NCI-H526 treated with DMSO at 0.1 percent for 48 hours (cell line): Measurements from ENCODE around the gene IKZF1.

Experiments
- DNase-seq: peaks from one replicate; lab custom pipeline; 2025; lab: John Stamatoyannopoulos, UW

IKZF1 gene

DNA sequence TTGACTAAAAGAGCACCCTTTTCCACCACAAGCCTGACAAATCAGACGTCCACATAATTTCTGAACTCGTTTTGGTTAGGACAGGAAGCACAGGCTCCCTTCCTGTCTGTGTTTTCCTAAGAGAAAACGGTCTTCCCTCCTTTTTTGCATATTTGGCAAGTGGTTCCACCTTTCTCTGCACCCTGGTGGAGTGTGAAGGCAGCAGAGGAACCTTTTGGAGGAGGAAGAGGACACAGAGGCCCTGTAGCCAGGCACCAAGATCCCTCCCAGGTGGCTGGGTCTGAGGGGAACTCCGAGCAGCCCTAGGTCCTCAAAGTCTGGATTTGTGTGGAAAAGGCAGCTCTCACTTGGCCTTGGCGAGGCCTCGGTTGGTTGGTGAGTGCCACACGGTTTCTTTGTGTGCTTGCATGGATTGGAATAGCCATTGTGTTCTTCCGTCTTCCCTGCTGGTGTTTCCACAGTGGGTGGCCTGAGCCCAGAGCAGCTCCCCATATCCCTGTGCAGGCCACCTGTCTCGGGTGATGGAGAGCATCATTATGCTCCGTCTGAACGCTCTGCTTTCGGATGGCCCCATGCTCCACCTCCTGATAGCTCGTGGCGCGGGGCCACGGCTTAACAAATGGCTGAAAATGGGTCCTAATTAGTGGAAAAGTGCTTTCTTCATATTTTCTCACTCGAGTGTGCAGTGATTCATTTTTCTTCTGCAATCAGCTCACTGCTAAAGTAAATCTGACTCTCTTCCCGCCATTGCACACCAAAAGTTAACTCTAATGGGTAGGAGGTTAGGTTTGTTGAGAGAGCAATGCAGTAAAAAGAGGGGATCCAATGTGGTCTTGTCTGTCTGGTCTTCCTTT lies 4.2 kb downstream of the IKZF1 start:
- DNase-seq, result no peak

DNA sequence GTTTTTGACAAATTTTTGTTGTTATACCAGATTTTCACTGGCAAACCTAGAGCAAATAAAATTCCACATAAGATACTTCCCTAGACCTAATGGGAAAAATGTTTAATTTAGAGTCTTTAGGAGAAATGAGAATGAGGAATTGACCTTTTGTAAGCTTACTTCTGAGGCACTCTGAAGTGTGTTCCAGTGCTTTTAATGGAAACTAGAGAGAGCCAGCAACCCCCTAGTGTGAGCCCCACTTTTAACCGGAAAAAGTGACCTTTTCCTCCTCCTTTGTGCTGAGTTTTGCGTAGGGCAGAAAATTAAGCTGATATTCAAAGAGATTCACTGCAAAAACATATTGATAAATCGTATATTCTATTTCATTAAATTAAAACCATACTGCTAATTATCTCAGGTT lies 5.2 kb downstream of the IKZF1 start:
- no peak for DNase-seq

- DNase-seq, result no peak
Observed at GRCh38 chr7:50310361-50310760, 5.8 kb downstream of the IKZF1 start.

DNA sequence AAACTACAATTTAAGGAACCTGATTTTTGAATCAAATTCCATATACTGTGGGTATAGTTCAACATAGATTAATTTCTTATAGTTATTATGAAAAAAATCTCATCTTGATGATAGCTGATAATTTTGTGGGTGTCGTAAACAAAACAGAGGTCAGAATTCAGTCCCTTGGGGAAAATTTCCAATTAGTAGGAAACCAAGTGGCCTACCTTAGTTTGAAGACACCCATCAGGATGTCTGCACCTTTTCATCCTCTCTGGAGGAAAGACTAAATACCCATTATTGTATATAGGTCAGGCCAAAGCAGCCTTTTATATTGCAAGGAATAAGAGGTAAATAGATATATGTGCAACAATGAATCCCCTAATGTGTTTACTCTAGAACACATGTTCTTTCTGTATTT lies 6.4 kb downstream of the IKZF1 start:
- DNase-seq, result no peak

DNA sequence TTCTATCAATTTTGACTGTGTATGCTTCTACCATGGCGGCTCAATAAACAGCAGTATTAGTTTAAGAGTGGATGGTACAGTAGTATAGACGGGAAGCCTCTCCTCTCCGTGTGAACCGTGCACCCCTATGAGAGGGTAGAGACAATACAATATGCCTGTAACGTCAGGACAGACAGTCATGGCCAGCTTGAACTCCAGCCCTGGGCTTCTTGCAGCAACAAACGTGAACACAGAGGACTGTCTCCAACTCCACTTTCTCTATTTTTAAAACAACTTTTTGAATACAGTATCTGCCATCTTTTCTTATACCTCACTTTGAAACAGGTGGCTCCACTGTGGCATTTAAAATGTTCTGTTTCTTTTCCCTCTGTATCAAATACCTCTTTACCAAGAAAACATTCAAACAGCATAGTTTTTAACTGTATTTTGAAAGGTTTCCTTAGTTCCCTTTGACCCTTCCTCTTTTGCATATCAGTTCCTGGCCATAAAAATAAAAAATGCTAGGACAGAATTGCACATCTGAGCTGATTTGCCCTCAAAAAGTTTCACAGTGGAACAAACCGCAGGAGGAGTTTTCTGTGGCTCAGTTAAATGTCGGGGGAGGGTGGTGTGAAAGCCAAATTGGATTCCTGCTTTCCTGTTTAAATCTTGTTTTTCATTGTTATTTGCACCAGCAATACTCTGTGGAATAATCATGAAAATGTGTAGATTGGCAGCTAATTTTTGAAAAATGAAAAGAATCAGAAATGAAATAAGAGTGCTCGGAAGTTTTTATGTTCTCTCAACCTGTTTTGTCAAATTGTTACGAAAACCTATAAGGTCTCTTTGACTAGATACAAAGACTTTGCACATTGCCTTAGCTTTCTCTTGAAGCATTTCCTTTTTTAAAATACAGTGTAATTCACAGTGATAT lies 8.0 kb downstream of the IKZF1 start:
- DNase-seq, result no peak

- no peak for DNase-seq
Observed at GRCh38 chr7:50314836-50315592, 10.5 kb downstream of the IKZF1 start.

DNA sequence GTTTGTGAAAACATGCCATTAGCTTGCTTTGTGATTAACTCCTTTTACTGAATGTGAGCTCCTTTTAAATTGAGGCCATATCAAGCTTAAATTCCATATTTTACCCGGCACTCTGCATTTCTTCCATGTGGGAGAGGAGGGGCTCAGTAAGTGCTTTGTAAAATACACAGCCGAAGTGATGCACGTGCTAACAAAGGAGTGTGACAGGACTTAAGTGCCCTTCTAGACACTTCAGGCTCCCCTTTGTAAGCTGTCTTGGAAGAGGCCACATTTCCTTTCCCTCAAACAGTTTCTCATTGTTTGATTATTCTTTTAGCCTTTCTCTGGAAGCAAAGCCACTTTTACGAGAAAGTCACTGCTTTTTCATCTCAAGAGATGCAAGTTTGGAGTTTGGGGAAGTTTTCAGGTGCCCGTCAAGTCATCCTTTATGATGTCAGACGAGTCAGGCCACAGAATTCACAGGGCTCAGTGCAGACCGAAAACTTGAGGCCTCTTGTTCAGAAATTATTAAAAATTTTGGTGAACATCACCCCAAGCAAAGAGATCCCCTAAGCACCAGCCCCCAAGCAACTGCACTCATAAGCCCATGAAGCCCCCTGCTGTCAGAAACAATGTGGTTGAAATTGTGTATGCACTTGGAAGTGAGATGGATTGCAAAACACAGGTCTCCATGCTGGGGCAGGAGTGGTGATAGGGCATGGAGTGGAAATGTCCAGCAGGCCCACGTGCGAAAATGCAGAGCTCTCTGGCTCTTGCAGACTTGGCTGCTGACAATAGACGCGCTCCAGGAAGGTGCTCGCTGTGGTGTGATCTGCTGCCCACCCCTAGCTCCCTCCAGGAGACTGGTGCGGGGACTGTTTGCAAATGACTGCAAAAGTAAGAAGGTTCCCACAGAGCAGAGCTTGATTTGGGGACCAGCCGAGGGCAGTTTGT lies 11.5 kb downstream of the IKZF1 start:
- no peak for DNase-seq

- no peak for DNase-seq
Observed at GRCh38 chr7:50317221-50317678, 12.7 kb downstream of the IKZF1 start.

GRCh38 chr7:50317697-50318669 lies 13.5 kb downstream of the IKZF1 start:
- no peak for DNase-seq

- no peak for DNase-seq
Observed at GRCh38 chr7:50321487-50322067, 17.1 kb downstream of the IKZF1 start.

GRCh38 chr7:50324113-50324512 lies 19.6 kb downstream of the IKZF1 start:
- no peak for DNase-seq

DNA sequence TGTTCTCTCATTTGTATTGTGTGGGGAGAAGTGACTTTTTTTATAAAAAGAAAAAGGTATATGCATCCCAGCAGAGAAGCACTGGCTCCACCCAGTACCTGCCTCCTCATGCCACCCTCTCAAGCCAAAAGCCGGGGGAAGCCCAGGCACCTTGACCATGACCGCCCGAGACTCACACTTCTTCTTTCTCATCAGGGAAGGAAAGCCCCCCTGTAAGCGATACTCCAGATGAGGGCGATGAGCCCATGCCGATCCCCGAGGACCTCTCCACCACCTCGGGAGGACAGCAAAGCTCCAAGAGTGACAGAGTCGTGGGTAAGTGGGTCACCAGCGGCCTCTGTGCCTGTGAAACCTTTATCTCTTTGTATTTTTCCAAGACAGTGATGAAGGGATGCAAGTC lies 22.9 kb downstream of the IKZF1 start:
- DNase-seq, result no peak

- no peak for DNase-seq
Observed at GRCh38 chr7:50329775-50330174, 25.3 kb downstream of the IKZF1 start.

DNA sequence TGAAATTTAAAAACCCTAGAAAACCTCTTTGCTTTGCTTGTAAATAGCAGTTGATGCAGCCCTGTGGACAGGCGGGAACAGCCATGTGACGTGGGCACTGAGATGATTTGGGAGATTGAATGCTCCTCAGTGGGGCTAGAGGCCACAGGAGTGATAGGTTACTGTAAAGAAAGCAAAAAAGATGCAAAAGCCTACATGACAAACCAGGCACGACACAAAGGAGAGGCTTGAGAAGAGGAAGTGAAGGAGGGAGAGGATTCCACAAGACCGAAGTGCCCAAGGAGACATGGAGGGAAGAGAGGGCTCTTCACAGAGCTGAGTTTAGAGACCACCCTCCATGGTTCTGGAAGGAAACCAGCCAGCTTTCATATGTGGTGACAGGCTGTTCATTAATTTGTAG lies 25.7 kb downstream of the IKZF1 start:
- DNase-seq, result no peak

GRCh38 chr7:50330696-50331095 lies 26.2 kb downstream of the IKZF1 start:
- no peak for DNase-seq

DNA sequence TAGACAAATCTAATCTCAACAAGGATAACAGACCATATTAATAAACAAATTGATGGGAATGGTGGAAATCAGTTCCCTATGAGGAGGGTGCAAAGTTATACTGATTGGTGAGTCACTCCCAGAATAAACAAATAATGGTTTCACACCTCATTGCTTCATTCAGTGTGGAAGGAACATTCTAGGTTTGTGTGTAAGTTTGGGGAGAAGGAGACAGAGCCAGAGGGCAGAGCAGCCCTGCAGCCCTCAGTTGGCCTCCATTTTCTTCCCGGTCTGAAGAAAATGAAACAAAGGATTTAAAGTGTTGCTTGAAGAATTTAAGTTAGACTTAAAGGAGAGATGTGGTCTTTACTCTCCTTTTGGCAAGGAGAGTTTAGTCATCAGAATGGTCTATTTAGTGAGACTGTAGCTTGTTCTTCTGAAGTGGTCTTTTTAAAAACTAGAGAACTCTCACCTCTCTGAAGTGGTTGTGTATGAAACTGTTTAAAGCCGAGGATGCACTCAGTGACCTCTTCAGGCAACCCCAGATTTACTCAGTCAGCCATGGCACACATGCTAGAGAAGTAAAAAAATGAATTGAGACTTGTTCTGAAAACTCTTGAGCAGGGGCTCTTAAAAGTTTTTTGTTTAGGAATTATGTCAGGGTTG lies 27.2 kb downstream of the IKZF1 start:
- no peak for DNase-seq

DNA sequence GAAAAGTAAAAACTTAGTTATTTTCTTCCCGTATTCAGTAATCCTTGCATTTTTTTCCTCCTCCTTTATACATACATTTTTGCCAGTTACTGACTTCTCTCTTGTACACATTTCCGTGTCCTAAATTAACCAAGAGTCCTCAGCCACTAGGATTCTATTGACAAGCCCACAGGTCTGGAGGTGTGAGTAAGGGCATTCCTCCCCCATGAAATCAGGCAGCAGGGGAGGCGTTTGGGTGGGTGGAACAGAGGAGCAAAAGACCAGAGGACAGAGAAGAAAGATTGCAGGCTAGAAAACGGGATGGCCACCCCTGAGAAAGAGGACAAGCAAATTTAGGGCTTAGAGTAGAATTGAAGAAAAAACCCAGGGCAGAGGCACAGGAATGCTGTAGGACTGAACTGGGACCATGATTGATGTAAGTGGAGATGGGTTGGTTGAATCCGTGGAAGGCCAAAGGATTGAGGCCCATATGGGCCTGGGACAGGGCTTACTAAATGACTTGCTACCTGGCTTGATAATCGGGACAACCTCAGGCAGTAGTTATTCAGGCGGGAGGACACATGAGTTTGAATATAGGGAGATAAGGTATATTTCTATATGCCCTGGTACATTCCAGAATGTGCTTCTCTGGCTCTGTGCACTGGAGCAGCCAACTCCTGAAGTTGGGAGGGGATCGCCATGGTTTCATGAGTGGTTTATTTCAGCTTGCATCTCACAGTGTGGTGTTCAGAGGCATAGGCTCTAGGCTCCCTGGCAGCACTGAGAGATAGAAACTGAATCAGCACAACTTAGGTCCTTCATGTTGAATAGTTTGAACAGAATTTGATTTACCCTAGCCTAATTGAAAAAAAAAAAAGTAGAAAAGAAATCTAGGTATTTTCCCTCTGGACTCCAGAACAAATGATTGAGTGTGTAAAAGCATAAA lies 28.0 kb downstream of the IKZF1 start:
- DNase-seq, result no peak

DNA sequence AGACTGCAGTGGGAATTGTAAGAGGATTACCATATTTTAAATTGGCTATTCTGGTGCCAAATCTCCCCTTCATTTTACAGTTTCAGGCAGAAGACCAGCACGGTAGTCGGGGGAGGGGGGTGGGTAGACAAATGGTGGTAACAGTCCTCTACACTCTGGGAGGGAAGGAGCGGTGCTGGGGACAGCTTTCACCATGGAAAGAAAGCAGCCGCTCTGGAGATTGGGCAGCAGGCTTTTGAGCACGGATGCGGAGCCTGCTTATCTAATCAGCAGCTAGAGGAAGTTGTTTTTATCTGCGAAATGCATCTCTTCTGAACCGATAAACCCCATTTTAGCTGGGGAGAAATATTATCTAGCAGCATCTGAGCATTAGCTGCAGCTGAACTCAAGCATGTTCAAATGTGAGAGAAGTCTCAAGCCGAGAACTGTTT lies 28.7 kb downstream of the IKZF1 start:
- DNase-seq, result no peak
